Right cardiac atrium (tissue), 5 donors: Measurements from ENCODE around the gene ADAM29. TPM values are rescaled to one million over a fixed set of nuclear protein-coding genes. Genes with fewer than 3 reads are reported as not detected.
A peak's percentile ranks its signal among the peaks of the same experiment; 100 is the strongest.
"Not testable (repeated sequence)": the region's sequence is repeated elsewhere in the genome, so short reads cannot be mapped to it uniquely, and the experiment has no call there.

ENCODE experiments used
- ATAC-seq, 2 donors: fragments of 200-7000 bp; cut with Tn5 transposase; one replicate each; pipeline versions ENCODE4 v1.8.0 to v1.9.1; 2020; ENCODE audit warnings: moderate library complexity in 2 of 2, mild to moderate bottlenecking in 1 of 2
- DNase-seq, 3 donors: peaks; one replicate each; pipeline ENCODE4 v3.0.0-alpha.2; 2020
- H3K27ac ChIP-seq: one replicate; pipeline ENCODE4 v1.5.1; 2013; ENCODE audit warnings: mild to moderate bottlenecking, low read length, control low read depth, moderate library complexity
- H3K27me3 ChIP-seq: one replicate; pipeline ENCODE4 v1.6.1; 2013; ENCODE audit not compliant: control insufficient read depth, insufficient read depth
- H3K4me1 ChIP-seq: one replicate; pipeline ENCODE4 v1.6.1; 2013; ENCODE audit warnings: low read length; ENCODE audit not compliant: control insufficient read depth, insufficient read depth
- H3K4me3 ChIP-seq: one replicate; pipeline ENCODE4 v1.5.1; 2013; ENCODE audit warnings: low read length, control low read depth
- H3K9me3 ChIP-seq: one replicate; pipeline ENCODE4 v1.6.1; 2013; ENCODE audit warnings: low read length; ENCODE audit not compliant: control insufficient read depth
- WGBS: extraction: QIAGEN DNeasy Blood & Tissue Kit; methylation state at CpG from one replicate; pipeline ENCODE4 v1.1.7; 2013; 5-methylcytosine and 5-hydroxymethylcytosine counted together
- intact Hi-C, 4 donors: fragments of 100-400 bp; cut with DNase I; formaldehyde crosslinking; loops; one replicate each; pipeline versions ENCODE4 v1.11.0 to v1.14.0; 2022 to 2023
- polyA plus RNA-seq: library from polyadenylated mRNA; stranded (reverse); fragments of 200-250 nt; gene quantifications from one replicate; pipeline ENCODE4 v1.2.3, GENCODE V29; 2013
- total RNA-seq, 4 donors: library from RNA; stranded (reverse); fragmentation: NEBNext Ultra II Directional; extraction: Animal tissue kit (Norgen Biotek cat#: 25700); gene quantifications; one replicate each; pipeline ENCODE4 v1.2.1, GENCODE V29; 2021
- donor health status: healthy with polysubstance abuse.
- donor health status: DM: no; HTN: yes; CAD: no.
- donor health status: DM: no; HTN: no; CAD: no.
- donor health status: DM: no; HTN: yes; CAD: no; lungs with severe emphysema.
- donor health status: DM: yes; HTN: yes; CAD: no.

The ADAM29 gene
- total and polyA plus RNA-seq, 5 donors: not detected

GRCh38 chr4:174946246-174946645, 28.1 kb downstream of the ADAM29 start:
- ATAC-seq: no peak
- no peak for DNase-seq
- Histone ChIP-seq H3K9me3 (no peaks in the 10 kb centered on the region), H3K4me3 (no peak overlapping the region), H3K27me3 (no peaks in the 10 kb centered on the region), H3K4me1 (no peaks in the 10 kb centered on the region), H3K27ac (no peak overlapping the region)
- intact Hi-C loops: no loop called here

GRCh38 chr4:174948826-174949225, 30.7 kb downstream of the ADAM29 start:
- 83% methylated on average over 8 of the region's 8 CpGs for WGBS
- Histone ChIP-seq H3K27ac (no peak overlapping the region), H3K9me3 (no peaks in the 10 kb centered on the region), H3K27me3 (no peaks in the 10 kb centered on the region), H3K4me3 (no peak overlapping the region), H3K4me1 (no peaks in the 10 kb centered on the region)
- intact Hi-C loops: no loop called here
- DNase-seq: no peak
- no peak for ATAC-seq

DNA sequence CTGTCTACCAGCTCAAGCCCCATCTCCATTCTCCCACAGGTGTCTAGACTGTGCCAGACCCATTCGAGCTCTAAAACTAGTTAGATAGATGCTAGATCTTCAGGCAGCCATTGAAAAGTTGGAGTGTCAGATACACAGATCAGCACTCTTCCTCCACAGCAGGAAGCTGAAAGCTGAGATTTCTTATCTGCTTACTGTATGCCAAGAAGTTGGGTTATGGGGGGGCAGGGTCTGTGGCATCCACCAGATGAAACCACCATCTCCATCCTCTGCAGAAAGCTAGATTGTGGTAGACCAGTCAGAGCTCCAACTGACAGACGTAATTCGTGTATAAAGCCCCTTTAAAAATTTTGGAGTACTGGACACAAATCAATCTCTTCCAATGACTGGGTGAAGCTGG, 54.8 kb downstream of the ADAM29 start:
- 73% methylated on average over 3 of the region's 3 CpGs for WGBS
- ATAC-seq: no peak
- no peaks in the 10 kb centered on the region for H3K9me3 ChIP-seq
- no peak overlapping the region for H3K27ac ChIP-seq
- intact Hi-C loops: no loop called here
- no peak for DNase-seq
- H3K4me3 ChIP-seq: no peak overlapping the region
- no peaks in the 10 kb centered on the region for H3K4me1 ChIP-seq
- no peaks in the 10 kb centered on the region for H3K27me3 ChIP-seq

DNA sequence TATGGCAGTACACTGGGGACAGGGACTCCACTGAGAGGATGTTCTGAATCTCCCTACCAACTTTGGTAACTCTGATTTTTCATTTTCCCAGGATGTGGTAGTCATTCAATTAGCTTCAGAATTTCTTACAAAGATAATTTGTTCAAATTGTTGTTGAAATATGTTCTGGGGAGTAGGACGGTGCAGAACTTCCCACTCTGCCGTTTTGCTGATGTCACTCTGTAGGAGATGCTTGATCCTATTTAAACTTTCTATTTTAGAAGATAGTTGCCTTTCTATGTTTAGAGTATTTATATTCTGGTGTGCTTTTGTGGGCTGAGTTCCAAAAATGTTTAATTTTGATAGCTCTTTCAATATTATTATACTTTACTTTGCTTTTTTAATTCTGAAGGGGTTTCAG, 55.2 kb downstream of the ADAM29 start:
- Histone ChIP-seq H3K27ac (no peak overlapping the region), H3K27me3 (no peaks in the 10 kb centered on the region), H3K4me3 (no peak overlapping the region), H3K4me1 (no peaks in the 10 kb centered on the region), H3K9me3 (no peaks in the 10 kb centered on the region)
- WGBS: 62% methylated on average over 2 of the region's 2 CpGs
- intact Hi-C loops: no loop called here
- DNase-seq (no peak), ATAC-seq (no peak)

DNA sequence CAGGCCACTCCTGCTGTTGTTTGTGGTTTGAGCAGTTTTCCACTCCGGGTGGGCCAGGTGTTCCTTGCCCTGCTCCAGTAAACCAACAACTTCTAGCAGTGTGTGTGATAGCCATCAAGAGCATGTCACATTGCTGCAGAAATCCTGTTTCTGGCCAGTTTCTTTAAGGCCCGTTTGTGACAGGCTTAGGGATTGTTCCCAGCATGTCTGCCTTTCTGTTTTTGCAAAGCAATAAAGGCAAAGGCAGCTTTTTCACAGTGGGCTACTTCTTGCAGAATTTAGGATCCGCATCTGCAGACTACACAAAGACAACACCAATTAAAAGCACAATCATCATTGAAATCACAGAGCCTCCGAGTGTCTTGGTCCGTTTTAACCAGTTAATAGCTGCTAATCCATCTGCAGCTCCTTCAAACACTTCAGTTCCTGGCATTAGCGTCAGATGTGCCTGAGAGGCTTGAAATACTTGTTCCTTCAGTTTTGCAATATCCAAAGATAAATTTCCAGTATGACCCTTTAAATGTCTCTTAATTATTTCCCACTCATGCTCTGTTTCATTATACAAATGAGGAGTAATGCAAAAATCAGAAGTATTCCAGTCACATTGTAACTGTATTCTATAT, 65.1 kb downstream of the ADAM29 start:
- DNase-seq (no peak), ATAC-seq (no peak)
- intact Hi-C loops: no loop called here
- WGBS: 66% methylated on average over 6 of the region's 6 CpGs
- Histone ChIP-seq H3K27ac (no peak overlapping the region), H3K4me3 (no peak overlapping the region), H3K4me1 (no peaks in the 10 kb centered on the region), H3K9me3 (no peaks in the 10 kb centered on the region), H3K27me3 (no peaks in the 10 kb centered on the region)

- H3K9me3 ChIP-seq, H3K4me1 ChIP-seq, intact Hi-C loops, DNase-seq, H3K4me3 ChIP-seq, H3K27ac ChIP-seq, ATAC-seq, H3K27me3 ChIP-seq: not testable (repeated sequence)
- WGBS: 59% methylated on average over 1 of the region's 5 CpGs
Observed at GRCh38 chr4:174983870-174984269, 65.7 kb downstream of the ADAM29 start.

GRCh38 chr4:174989791-174990190, 71.6 kb downstream of the ADAM29 start:
- WGBS: 84% methylated on average over 8 of the region's 8 CpGs
- intact Hi-C loops: no loop called here
- no peak for ATAC-seq
- DNase-seq: no peak
- Histone ChIP-seq H3K9me3 (no peaks in the 10 kb centered on the region), H3K27me3 (no peaks in the 10 kb centered on the region), H3K4me1 (no peaks in the 10 kb centered on the region), H3K4me3 (no peak overlapping the region), H3K27ac (no peak overlapping the region)

- H3K4me3 ChIP-seq: no peak overlapping the region
- H3K4me1 ChIP-seq: no peaks in the 10 kb centered on the region
- no peak for ATAC-seq
- H3K27me3 ChIP-seq: no peaks in the 10 kb centered on the region
- DNase-seq: no peak
- WGBS: 74% methylated on average over 1 of the region's 1 CpG
- intact Hi-C loops: no loop called here
- no peaks in the 10 kb centered on the region for H3K9me3 ChIP-seq
- no peak overlapping the region for H3K27ac ChIP-seq
Observed at GRCh38 chr4:174993916-174994315, 75.8 kb downstream of the ADAM29 start.

DNA sequence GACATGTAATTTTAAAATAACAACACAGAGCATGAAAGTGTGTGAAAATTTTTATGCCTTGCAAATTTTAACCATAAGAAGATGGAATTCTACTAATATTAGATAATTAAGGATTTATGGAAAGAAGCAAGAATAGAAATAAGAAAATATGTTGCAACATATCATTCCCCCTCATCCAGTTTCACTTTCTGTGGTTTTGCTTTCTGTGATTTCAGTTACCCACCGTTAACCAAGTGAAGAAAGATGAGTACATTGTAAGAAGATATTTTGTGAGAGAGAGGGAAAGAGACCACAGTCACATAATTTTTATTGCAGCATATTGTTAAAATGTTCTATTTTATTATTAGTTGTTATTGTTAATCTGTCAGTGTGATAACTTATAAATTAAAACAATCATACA, 77.9 kb downstream of the ADAM29 start:
- DNase-seq (no peak), ATAC-seq (no peak)
- 55% methylated on average over 1 of the region's 1 CpG for WGBS
- H3K27me3 ChIP-seq: no peaks in the 10 kb centered on the region
- no peak overlapping the region for H3K4me3 ChIP-seq
- H3K9me3 ChIP-seq: no peaks in the 10 kb centered on the region
- intact Hi-C loops: no loop called here
- no peaks in the 10 kb centered on the region for H3K4me1 ChIP-seq
- H3K27ac ChIP-seq: no peak overlapping the region

DNA sequence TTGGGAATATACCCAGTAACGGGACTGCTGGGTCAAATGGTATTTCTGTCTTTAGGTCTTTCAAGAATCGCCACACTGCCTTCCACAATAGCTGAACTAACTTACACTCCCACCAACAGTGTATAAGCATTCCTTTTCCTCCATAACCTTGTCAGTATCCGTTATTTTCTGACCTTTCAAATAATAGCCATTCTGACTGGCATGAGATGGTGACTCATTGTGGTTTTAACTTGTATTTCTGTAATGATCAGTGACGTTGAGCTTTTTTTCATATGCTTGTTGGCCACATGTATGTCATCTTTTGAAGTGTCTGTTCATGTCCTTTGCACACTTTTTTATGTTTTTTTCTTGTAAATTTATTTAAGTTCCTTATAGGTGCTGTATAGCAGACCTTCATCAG, 81.2 kb downstream of the ADAM29 start:
- WGBS: 63% methylated on average over 4 of the region's 4 CpGs
- intact Hi-C loops: no loop called here
- Histone ChIP-seq H3K4me3 (no peak overlapping the region), H3K4me1 (no peaks in the 10 kb centered on the region), H3K27me3 (no peaks in the 10 kb centered on the region), H3K27ac (no peak overlapping the region), H3K9me3 (no peaks in the 10 kb centered on the region)
- ATAC-seq (no peak), DNase-seq (no peak)

GRCh38 chr4:175017751-175018150, 99.6 kb downstream of the ADAM29 start:
- Histone ChIP-seq H3K27ac (no peak overlapping the region), H3K9me3 (no peaks in the 10 kb centered on the region), H3K4me1 (no peaks in the 10 kb centered on the region), H3K27me3 (no peaks in the 10 kb centered on the region), H3K4me3 (no peak overlapping the region)
- 79% methylated on average over 3 of the region's 3 CpGs for WGBS
- ATAC-seq (no peak), DNase-seq (no peak)
- intact Hi-C loops: no loop called here

DNA sequence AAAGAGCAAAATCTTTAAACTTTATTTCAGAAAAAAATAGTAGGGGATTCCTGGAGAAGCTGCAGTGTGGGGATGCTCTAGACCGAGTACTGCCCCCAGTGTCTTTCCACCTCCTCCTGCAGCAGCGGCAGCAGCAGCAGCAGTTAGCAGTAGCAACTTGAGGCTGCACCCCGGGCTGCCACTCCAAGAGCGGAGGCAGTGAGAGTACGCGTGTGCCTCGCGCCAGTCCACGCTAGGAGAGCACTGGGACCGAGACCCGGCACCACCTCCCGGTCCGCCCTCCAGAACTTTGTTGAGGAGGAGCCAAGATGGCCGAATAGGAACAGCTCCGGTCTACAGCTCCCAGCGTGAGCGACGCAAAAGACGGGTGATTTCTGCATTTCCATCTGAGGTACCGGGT, 101.3 kb downstream of the ADAM29 start:
- intact Hi-C loops, H3K27me3 ChIP-seq, H3K4me1 ChIP-seq, H3K27ac ChIP-seq, ATAC-seq, H3K4me3 ChIP-seq, H3K9me3 ChIP-seq: not testable (repeated sequence)
- peak in 1 of 3 donors; percentile 8 for DNase-seq
- WGBS: 95% methylated on average over 20 of the region's 20 CpGs
